ENCODE results near the gene GRID1.

DNA sequence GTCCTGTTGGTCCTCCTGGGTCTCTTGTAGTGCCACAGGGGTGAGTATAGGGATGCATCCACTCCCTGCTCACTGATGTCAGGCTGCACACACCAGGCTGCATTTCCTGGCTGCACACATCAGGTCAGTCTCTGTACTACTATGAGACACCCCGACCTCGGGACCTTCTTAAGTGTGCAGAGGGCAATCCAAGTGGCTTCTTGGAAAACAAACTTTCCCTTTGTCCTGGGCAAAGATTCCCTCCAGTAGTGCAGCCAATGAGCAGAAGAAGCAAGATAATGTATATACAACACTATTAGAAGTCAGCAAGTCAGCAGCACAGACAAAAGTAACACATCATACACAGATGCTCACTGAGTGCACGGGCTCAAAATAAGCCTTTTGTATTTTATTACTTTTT is 493.5 kb downstream of the GRID1 start:
- TF ChIP-seq, protein P1, sequence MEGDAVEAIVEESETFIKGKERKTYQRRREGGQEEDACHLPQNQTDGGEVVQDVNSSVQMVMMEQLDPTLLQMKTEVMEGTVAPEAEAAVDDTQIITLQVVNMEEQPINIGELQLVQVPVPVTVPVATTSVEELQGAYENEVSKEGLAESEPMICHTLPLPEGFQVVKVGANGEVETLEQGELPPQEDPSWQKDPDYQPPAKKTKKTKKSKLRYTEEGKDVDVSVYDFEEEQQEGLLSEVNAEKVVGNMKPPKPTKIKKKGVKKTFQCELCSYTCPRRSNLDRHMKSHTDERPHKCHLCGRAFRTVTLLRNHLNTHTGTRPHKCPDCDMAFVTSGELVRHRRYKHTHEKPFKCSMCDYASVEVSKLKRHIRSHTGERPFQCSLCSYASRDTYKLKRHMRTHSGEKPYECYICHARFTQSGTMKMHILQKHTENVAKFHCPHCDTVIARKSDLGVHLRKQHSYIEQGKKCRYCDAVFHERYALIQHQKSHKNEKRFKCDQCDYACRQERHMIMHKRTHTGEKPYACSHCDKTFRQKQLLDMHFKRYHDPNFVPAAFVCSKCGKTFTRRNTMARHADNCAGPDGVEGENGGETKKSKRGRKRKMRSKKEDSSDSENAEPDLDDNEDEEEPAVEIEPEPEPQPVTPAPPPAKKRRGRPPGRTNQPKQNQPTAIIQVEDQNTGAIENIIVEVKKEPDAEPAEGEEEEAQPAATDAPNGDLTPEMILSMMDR (IDR thresholded peaks at IDR 0.05) = no peak
- TF ChIP-seq POLR2A (IDR thresholded peaks at IDR 0.05) = no peak

Measured in esophagus squamous epithelium (tissue), 4 donors.